Panc1 (cell line): Measurements from ENCODE around the gene TRMT61A.

Experiments used
- POLR2AphosphoS5 ChIP-seq: IDR thresholded peaks from 2 replicates; pipeline ENCODE4 v1.6.1; 2012; ENCODE audit warnings: mild to moderate bottlenecking, low read depth, low read length, moderate library complexity
- TCF7L2 ChIP-seq: IDR thresholded peaks from 2 replicates; pipeline ENCODE4 v1.6.1; 2011; ENCODE audit warnings: mild to moderate bottlenecking, low read depth, low read length, inconsistent platforms
- TF ChIP-seq, protein P1 (sequence below): fragments of 450-650 bp; IDR thresholded peaks from 2 replicates; pipeline ENCODE4 v1.5.1; 2017; ENCODE audit warnings: mild to moderate bottlenecking

DNA sequence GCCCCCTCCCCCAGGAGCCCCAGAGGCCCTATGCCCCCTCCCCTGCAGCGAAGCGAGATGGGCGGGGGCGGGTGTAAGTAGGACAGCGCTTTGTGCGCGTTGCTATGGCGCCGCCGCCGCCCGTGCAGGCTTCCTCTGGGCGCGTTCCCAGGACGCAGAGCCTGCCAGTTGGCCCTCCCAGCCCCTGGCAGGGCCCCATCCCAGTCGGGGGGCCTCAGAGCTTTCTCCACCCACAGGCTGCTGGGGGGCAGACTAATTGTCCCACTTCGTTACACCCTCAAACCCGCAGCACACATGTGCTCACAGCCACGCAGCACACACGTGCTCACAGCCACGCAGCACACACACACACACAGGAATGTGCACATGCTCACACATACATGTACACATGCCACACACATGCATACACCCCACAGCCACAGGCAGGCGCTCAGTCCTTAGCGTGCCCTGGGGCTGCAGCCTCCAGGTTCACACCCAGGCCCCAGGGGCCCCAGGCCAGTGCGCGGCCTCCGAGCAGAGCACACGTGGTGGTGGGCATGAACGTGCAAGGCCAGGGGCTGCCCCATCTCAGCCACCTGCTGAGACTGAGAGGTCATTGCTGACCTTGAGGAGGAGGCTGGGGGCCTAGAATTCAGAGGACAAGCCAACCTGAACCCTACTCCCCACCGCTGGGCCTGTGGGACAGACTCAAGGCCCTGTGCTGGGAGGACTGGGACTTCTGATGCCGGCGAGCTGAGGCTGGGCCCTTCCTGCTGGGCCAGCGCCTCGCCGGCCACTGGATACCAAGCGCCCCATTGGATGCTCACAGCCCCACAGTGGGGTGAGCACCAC, 15.6 kb downstream of the TRMT61A start:
- TF ChIP-seq, protein P1, sequence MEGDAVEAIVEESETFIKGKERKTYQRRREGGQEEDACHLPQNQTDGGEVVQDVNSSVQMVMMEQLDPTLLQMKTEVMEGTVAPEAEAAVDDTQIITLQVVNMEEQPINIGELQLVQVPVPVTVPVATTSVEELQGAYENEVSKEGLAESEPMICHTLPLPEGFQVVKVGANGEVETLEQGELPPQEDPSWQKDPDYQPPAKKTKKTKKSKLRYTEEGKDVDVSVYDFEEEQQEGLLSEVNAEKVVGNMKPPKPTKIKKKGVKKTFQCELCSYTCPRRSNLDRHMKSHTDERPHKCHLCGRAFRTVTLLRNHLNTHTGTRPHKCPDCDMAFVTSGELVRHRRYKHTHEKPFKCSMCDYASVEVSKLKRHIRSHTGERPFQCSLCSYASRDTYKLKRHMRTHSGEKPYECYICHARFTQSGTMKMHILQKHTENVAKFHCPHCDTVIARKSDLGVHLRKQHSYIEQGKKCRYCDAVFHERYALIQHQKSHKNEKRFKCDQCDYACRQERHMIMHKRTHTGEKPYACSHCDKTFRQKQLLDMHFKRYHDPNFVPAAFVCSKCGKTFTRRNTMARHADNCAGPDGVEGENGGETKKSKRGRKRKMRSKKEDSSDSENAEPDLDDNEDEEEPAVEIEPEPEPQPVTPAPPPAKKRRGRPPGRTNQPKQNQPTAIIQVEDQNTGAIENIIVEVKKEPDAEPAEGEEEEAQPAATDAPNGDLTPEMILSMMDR = no peak
- no peak for TF ChIP-seq TCF7L2
- TF ChIP-seq POLR2AphosphoS5 = no peak
